H9 (cell line): Measurements from ENCODE around the gene TIA1. TPM values are rescaled to one million over a fixed set of nuclear protein-coding genes. Genes with fewer than 3 reads are reported as not detected.

Experiments used
- DNase-seq: peaks from one replicate; pipeline ENCODE4 v3.0.0-alpha.2; 2017
- H2AFZ ChIP-seq: one replicate; pipeline ENCODE4 v1.6.1; 2013; ENCODE audit warnings: mild to moderate bottlenecking, low read length, control low read depth, moderate library complexity
- H2AK5ac ChIP-seq: 2 replicates; pipeline ENCODE4 v1.6.1; 2013; ENCODE audit warnings: low read length, control low read depth, mixed read lengths; ENCODE audit not compliant: insufficient read length
- H2BK120ac ChIP-seq: one replicate; pipeline ENCODE4 v1.6.1; 2013; ENCODE audit warnings: low read depth, mild to moderate bottlenecking, low read length, control low read depth, inconsistent platforms; ENCODE audit not compliant: poor library complexity, severe bottlenecking
- H2BK12ac ChIP-seq: 2 replicates; pipeline ENCODE4 v1.6.1; 2013; ENCODE audit warnings: low read length, control low read depth, mixed read lengths, low read depth; ENCODE audit not compliant: insufficient read length
- H2BK15ac ChIP-seq: 2 replicates; pipeline ENCODE4 v1.6.1; 2013; ENCODE audit warnings: low read depth, low read length, control low read depth
- H2BK20ac ChIP-seq: one replicate; pipeline ENCODE4 v1.6.1; 2013; ENCODE audit warnings: low read depth, mild to moderate bottlenecking, low read length, control low read depth, inconsistent platforms; ENCODE audit not compliant: poor library complexity, severe bottlenecking
- H2BK5ac ChIP-seq: 2 replicates; pipeline ENCODE4 v1.6.1; 2013; ENCODE audit warnings: low read length, control low read depth, mixed read lengths; ENCODE audit not compliant: insufficient read length
- H3K14ac ChIP-seq: 2 replicates; pipeline ENCODE4 v1.6.1; 2013; ENCODE audit warnings: low read length, control low read depth; ENCODE audit not compliant: insufficient read depth
- H3K18ac ChIP-seq: 2 replicates; pipeline ENCODE4 v1.6.1; 2013; ENCODE audit warnings: low read depth, mild to moderate bottlenecking, mixed read lengths, low read length, control low read depth; ENCODE audit not compliant: insufficient read length
- H3K23ac ChIP-seq: 2 replicates; pipeline ENCODE4 v1.6.1; 2013; ENCODE audit warnings: low read length, control low read depth, mixed read lengths, low read depth; ENCODE audit not compliant: insufficient read length
- H3K23me2 ChIP-seq: 2 replicates; pipeline ENCODE4 v1.6.1; 2013; ENCODE audit warnings: low read depth, mild to moderate bottlenecking, mixed read lengths, low read length, control low read depth; ENCODE audit not compliant: insufficient read length, poor library complexity, severe bottlenecking
- H3K27ac ChIP-seq: 2 replicates; pipeline ENCODE4 v1.5.1; 2013; ENCODE audit warnings: low read length, control low read depth, mixed read lengths, low read depth; ENCODE audit not compliant: insufficient read length
- H3K27me3 ChIP-seq: 2 replicates; pipeline ENCODE4 v1.6.1; 2013; ENCODE audit warnings: low read length, control low read depth, inconsistent platforms; ENCODE audit not compliant: insufficient read depth
- H3K4ac ChIP-seq: 2 replicates; pipeline ENCODE4 v1.6.1; 2013; ENCODE audit warnings: low read depth, mild to moderate bottlenecking, control low read depth, inconsistent platforms, low read length, moderate library complexity
- H3K4me1 ChIP-seq: 2 replicates; pipeline ENCODE4 v1.6.1; 2013; ENCODE audit warnings: low read length, control low read depth, inconsistent platforms; ENCODE audit not compliant: insufficient read depth
- H3K4me2 ChIP-seq: 2 replicates; pipeline ENCODE4 v1.6.1; 2013; ENCODE audit warnings: low read length, control low read depth, mixed read lengths; ENCODE audit not compliant: insufficient read length, insufficient read depth
- H3K56ac ChIP-seq: 2 replicates; pipeline ENCODE4 v1.6.1; 2013; ENCODE audit warnings: low read depth, mild to moderate bottlenecking, mixed read lengths, low read length, control low read depth; ENCODE audit not compliant: insufficient read length
- H3K79me1 ChIP-seq: 2 replicates; pipeline ENCODE4 v1.6.1; 2013; ENCODE audit warnings: low read depth, mild to moderate bottlenecking, moderate library complexity, low read length, control low read depth, inconsistent platforms; ENCODE audit not compliant: insufficient read depth, poor library complexity, severe bottlenecking
- H3K79me2 ChIP-seq: 2 replicates; pipeline ENCODE4 v1.6.1; 2013; ENCODE audit warnings: low read length, control low read depth, inconsistent platforms; ENCODE audit not compliant: insufficient read depth
- H3K9ac ChIP-seq: 2 replicates; pipeline ENCODE4 v1.6.1; 2013; ENCODE audit warnings: low read length, control low read depth, mixed read lengths; ENCODE audit not compliant: insufficient read length; ENCODE audit errors: extremely low read depth
- H3K9me3 ChIP-seq: one replicate; pipeline ENCODE4 v1.6.1; 2013; ENCODE audit warnings: low read depth, low read length, inconsistent platforms; ENCODE audit not compliant: control insufficient read depth
- H3T11ph ChIP-seq: one replicate; pipeline ENCODE4 v1.6.1; 2013; ENCODE audit warnings: mild to moderate bottlenecking, low read length, control low read depth, inconsistent platforms
- H4K20me1 ChIP-seq: one replicate; pipeline ENCODE4 v1.6.1; 2013; ENCODE audit not compliant: control insufficient read depth, insufficient read length, insufficient read depth
- H4K5ac ChIP-seq: 2 replicates; pipeline ENCODE4 v1.6.1; 2013; ENCODE audit warnings: low read depth, mild to moderate bottlenecking, mixed read lengths, low read length, control low read depth; ENCODE audit not compliant: insufficient read length
- H4K8ac ChIP-seq: replicated peaks from 2 replicates; pipeline ENCODE4 v1.6.1; 2013; ENCODE audit warnings: low read length, control low read depth, mixed read lengths, low read depth; ENCODE audit not compliant: insufficient read length
- H4K91ac ChIP-seq: 2 replicates; pipeline ENCODE4 v1.6.1; 2013; ENCODE audit warnings: low read depth, mild to moderate bottlenecking, moderate library complexity, mixed read lengths, low read length, control low read depth; ENCODE audit not compliant: insufficient read length
- H3K27ac Mint-ChIP-seq, 3 experiments: 2 replicates in 2 of 3; 3 replicates in 1 of 3; pipeline ENCODE4 v1.8.0; 2020 to 2021; ENCODE audit warnings: mixed read lengths in 3 of 3, mild to moderate bottlenecking in 1 of 3, moderate library complexity in 1 of 3
- H3K27me3 Mint-ChIP-seq: 2 replicates; pipeline ENCODE4 v1.8.0; 2021; ENCODE audit warnings: low read depth, mild to moderate bottlenecking, moderate library complexity, mixed read lengths
- H3K36me3 Mint-ChIP-seq, 3 experiments: 2 replicates in 2 of 3; 3 replicates in 1 of 3; pipeline ENCODE4 v1.8.0; 2020 to 2021; ENCODE audit warnings: low read depth in 3 of 3, mixed read lengths in 3 of 3; ENCODE audit not compliant: insufficient read depth in 1 of 3
- H3K4me1 Mint-ChIP-seq, 2 experiments: 2 replicates each; pipeline ENCODE4 v1.8.0; 2020; ENCODE audit warnings: mixed read lengths in 2 of 2
- H3K4me3 Mint-ChIP-seq, 2 experiments: 2 replicates in 1 of 2; 3 replicates in 1 of 2; pipeline ENCODE4 v1.8.0; 2020 to 2021; ENCODE audit warnings: mild to moderate bottlenecking in 2 of 2, mixed read lengths in 2 of 2, moderate library complexity in 1 of 2
- H3K9me3 Mint-ChIP-seq, 2 experiments: 2 replicates in 1 of 2; 3 replicates in 1 of 2; pipeline ENCODE4 v1.8.0; 2020; ENCODE audit warnings: mild to moderate bottlenecking in 2 of 2, mixed read lengths in 2 of 2, moderate library complexity in 1 of 2
- CTCF ChIP-seq: fragments of 200-600 bp; sonication (generic); conservative IDR thresholded peaks from 3 replicates; pipeline ENCODE4 v1.8.0; 2021; ENCODE audit warnings: antibody characterized with exemption, mild to moderate bottlenecking
- WGBS: extraction: QIAGEN DNeasy Blood & Tissue Kit; methylation state at CpG from one replicate; pipeline ENCODE4 v1.1.7; 2013; ENCODE audit warnings: missing lambda C conversion rate, low lambda C conversion rate, mixed read lengths; ENCODE audit not compliant: insufficient read length; ENCODE audit errors: extremely low coverage; 5-methylcytosine and 5-hydroxymethylcytosine counted together
- total RNA-seq: library from RNA; stranded (reverse); gene quantifications from 2 replicates; pipeline ENCODE4 v1.2.1, GENCODE V29; 2021

The TIA1 gene
- total RNA-seq, 1 experiment from 2014 or later: 193 TPM

- H3K4me3 Mint-ChIP-seq: no peak overlapping the region
- Histone ChIP-seq H3K4me2 (no peak overlapping the region), H3K9ac (no peak overlapping the region), H2BK15ac (no peak overlapping the region), H2BK20ac (no peak overlapping the region), H4K8ac (no peak overlapping the region), H3K9me3 (no peaks in the 10 kb centered on the region), H4K91ac (no peak overlapping the region), H3K79me1 (no peaks in the 10 kb centered on the region), H2BK120ac (no peak overlapping the region), H3K4me1 (no peaks in the 10 kb centered on the region), H3K27me3 (no peaks in the 10 kb centered on the region), H3K79me2 (no peaks in the 10 kb centered on the region), H3K27ac (no peak overlapping the region), H3K14ac (no peak overlapping the region), H3K23ac (no peak overlapping the region), H2AFZ (no peak overlapping the region), H4K20me1 (no peaks in the 10 kb centered on the region), H2BK5ac (no peak overlapping the region), H2AK5ac (no peak overlapping the region), H2BK12ac (no peak overlapping the region), H3K23me2 (no peaks in the 10 kb centered on the region), H3T11ph (no peak overlapping the region), H4K5ac (no peak overlapping the region), H3K4ac (no peak overlapping the region), H3K56ac (no peak overlapping the region), H3K18ac (no peak overlapping the region)
- no peaks in the 10 kb centered on the region; a peak in 1 of 5 replicates for H3K9me3 Mint-ChIP-seq
- WGBS: no CpG with 5 or more reads among the region's 6 CpGs
- peaks cover 3 to 7% of the 10 kb centered on the region in 2 experiments; a peak in 1 of 4 replicates for H3K4me1 Mint-ChIP-seq
- DNase-seq: no peak
- H3K27me3 Mint-ChIP-seq: no peaks in the 10 kb centered on the region
- no peaks in the 10 kb centered on the region for H3K36me3 Mint-ChIP-seq
- TF ChIP-seq CTCF: no peak
- peak overlapping the region in 1 of 3 experiments; percentile 44; a peak in 2 of 7 replicates for H3K27ac Mint-ChIP-seq
Measured at GRCh38 chr2:70201831-70202230, 46.6 kb downstream of the TIA1 start.
